ENCODE data around the gene DCUN1D2. TPM values are rescaled to one million over a fixed set of nuclear protein-coding genes. Genes with fewer than 3 reads are reported as not detected.

Gene DCUN1D2
- total RNA-seq, 4 donors from 2014 or later: 23.9 to 29.1 (median 26.9) TPM

DNA sequence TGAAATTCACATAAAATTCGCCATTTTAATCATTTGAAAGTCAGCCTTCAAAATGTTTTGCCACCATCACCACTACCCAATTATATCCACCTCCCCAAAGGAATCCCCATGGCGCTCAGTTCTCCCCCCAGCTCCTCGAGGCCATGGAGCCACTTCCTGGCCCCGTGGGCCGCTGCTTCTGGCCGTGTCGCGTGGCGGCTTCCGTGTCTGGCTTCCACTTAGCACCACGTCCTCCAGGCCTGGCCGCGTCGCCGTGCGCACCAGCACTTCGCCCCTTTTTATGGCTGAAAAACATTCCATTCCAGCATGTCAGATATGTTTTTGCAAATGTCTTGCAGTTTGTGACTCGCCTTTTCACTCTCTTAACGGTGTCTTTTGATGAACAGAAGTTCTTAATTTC is 46.7 kb upstream of the DCUN1D2 start:
- H3K36me3 ChIP-seq: peaks cover 0 to 11% (median 0%) of the 10 kb centered on the region in 3 donors
- DNase-seq: peak in 1 of 3 donors; percentile 15

GRCh38 chr13:113536461-113537110 is 46.1 kb upstream of the DCUN1D2 start:
- H3K36me3 ChIP-seq: peaks cover 0 to 13% (median 0%) of the 10 kb centered on the region in 3 donors
- H3K27ac ChIP-seq: no peak overlapping the region
- TF ChIP-seq POLR2A (IDR thresholded peaks at IDR 0.05): no peak
- TF ChIP-seq CTCF (IDR thresholded peaks at IDR 0.05): no peak
- H3K4me3 ChIP-seq: no peak overlapping the region
- H3K4me1 ChIP-seq: peaks cover 0 to 4% (median 0%) of the 10 kb centered on the region in 4 donors
- peak in 1 of 3 donors; percentile 37 for DNase-seq
- H3K9me3 ChIP-seq: no peaks in the 10 kb centered on the region
- H3K27me3 ChIP-seq: no peaks in the 10 kb centered on the region

More for the DNA sequence above, 46.7 kb upstream of the DCUN1D2 start:
- TF ChIP-seq POLR2A (IDR thresholded peaks at IDR 0.05) (no peak), CTCF (IDR thresholded peaks at IDR 0.05) (no peak)
- peaks cover 0 to 2% (median 0%) of the 10 kb centered on the region in 4 donors for H3K4me1 ChIP-seq
- no peak overlapping the region for H3K4me3 ChIP-seq
- no peaks in the 10 kb centered on the region for H3K27me3 ChIP-seq
- no peak overlapping the region for H3K27ac ChIP-seq
- no peaks in the 10 kb centered on the region for H3K9me3 ChIP-seq

- TF ChIP-seq POLR2A (IDR thresholded peaks at IDR 0.05) (no peak), CTCF (IDR thresholded peaks at IDR 0.05) (no peak)
- peaks cover 0 to 14% (median 0%) of the 10 kb centered on the region in 3 donors for H3K36me3 ChIP-seq
- no peaks in the 10 kb centered on the region for H3K27me3 ChIP-seq
- peak overlapping the region in 1 of 4 donors; percentile 26 for H3K27ac ChIP-seq
- H3K4me1 ChIP-seq: peaks cover 0 to 4% (median 0%) of the 10 kb centered on the region in 4 donors
- H3K4me3 ChIP-seq: no peak overlapping the region
- DNase-seq: peak in 1 of 3 donors; percentile 43
- no peaks in the 10 kb centered on the region for H3K9me3 ChIP-seq
These were observed 44.9 kb upstream of the DCUN1D2 start for GRCh38 chr13:113535381-113535781.

- Histone ChIP-seq H3K4me3 (no peak overlapping the region), H3K27ac (no peak overlapping the region), H3K4me1 (peaks cover 0 to 4% (median 0%) of the 10 kb centered on the region in 4 donors), H3K27me3 (no peaks in the 10 kb centered on the region), H3K9me3 (no peaks in the 10 kb centered on the region), H3K36me3 (peaks cover 0 to 14% (median 0%) of the 10 kb centered on the region in 3 donors)
- TF ChIP-seq CTCF (IDR thresholded peaks at IDR 0.05) (no peak), POLR2A (IDR thresholded peaks at IDR 0.05) (no peak)
- DNase-seq: peak in 1 of 3 donors; percentile 23
These were observed 43.8 kb upstream of the DCUN1D2 start for GRCh38 chr13:113534236-113534860.

- no peaks in the 10 kb centered on the region for H3K27me3 ChIP-seq
- TF ChIP-seq POLR2A (IDR thresholded peaks at IDR 0.05): no peak
- TF ChIP-seq CTCF (IDR thresholded peaks at IDR 0.05): no peak
- no peaks in the 10 kb centered on the region for H3K9me3 ChIP-seq
- DNase-seq: peak in 1 of 3 donors; percentile 34
- peaks cover 0 to 20% (median 0%) of the 10 kb centered on the region in 3 donors for H3K36me3 ChIP-seq
- no peak overlapping the region for H3K4me3 ChIP-seq
- no peak overlapping the region for H3K27ac ChIP-seq
- H3K4me1 ChIP-seq: peaks cover 0 to 4% (median 0%) of the 10 kb centered on the region in 4 donors
These were observed 42.8 kb upstream of the DCUN1D2 start for GRCh38 chr13:113533161-113533840.

Measured in Peyer's patch (tissue), 4 donors.